ENCODE results near the gene CDK18. TPM values are rescaled to one million over a fixed set of nuclear protein-coding genes. Genes with fewer than 3 reads are reported as not detected.

CDK18 gene
- total and polyA plus RNA-seq, 3 experiments from 2014 or later = 0.43 to 1.6 (median 1.4) TPM

DNA sequence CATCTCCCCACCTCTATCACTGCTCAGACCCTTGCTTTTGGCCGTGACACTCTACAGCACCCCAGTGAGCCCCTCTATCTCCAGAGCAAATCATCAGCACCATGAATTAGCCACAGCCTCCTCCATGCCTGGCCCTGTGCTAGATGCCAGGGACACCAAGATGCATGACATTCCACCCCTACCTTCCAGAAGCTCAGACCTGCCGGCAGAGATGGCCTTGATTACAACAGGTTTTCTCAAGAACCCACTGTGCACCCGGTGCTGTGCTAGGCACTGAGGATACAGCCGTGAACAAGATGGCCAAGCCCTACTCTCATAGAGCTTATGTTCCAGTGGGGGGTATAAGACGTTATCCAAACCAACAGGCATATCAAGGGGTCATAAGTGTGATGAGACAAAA lies 30.6 kb downstream of the CDK18 start:
- DNase-seq = peak in 1 of 5 donors; percentile 25
- Mint-ChIP-seq H3K27ac (peak overlapping the region in 2 of 8 donors; percentile 27 to 38), H3K36me3 (no peaks in the 10 kb centered on the region), H3K4me1 (peaks cover 2 to 8% (median 3%) of the 10 kb centered on the region in 3 donors), H3K4me3 (no peak overlapping the region), H3K9me3 (peaks cover 0 to 2% (median 0%) of the 10 kb centered on the region in 5 donors), H3K27me3 (peaks cover 10 to 22% of the 10 kb centered on the region in 2 donors)
- Histone ChIP-seq H3K27ac (ENCODE audit: low read depth, low read length) (no peak overlapping the region), H3K27me3 (ENCODE audit: insufficient read depth, low read length, poor library complexity, severe bottlenecking) (peaks cover 4% of the 10 kb centered on the region), H3K4me3 (ENCODE audit: low read length) (no peak overlapping the region), H3K4me1 (ENCODE audit: insufficient read depth, low read length) (no peaks in the 10 kb centered on the region), H3K36me3 (ENCODE audit: insufficient read depth, low read length) (no peaks in the 10 kb centered on the region), H3K9me3 (ENCODE audit: low read length) (no peaks in the 10 kb centered on the region)
- ChIA-PET CTCF (interaction anchor here (1.1 to 3.5 kb wide), 2 partner anchors 11 to 199 kb away, joined by 3 to 20 read pairs; no protein-coding TSS in a partner anchor), POLR2A (no interaction called here)

DNA sequence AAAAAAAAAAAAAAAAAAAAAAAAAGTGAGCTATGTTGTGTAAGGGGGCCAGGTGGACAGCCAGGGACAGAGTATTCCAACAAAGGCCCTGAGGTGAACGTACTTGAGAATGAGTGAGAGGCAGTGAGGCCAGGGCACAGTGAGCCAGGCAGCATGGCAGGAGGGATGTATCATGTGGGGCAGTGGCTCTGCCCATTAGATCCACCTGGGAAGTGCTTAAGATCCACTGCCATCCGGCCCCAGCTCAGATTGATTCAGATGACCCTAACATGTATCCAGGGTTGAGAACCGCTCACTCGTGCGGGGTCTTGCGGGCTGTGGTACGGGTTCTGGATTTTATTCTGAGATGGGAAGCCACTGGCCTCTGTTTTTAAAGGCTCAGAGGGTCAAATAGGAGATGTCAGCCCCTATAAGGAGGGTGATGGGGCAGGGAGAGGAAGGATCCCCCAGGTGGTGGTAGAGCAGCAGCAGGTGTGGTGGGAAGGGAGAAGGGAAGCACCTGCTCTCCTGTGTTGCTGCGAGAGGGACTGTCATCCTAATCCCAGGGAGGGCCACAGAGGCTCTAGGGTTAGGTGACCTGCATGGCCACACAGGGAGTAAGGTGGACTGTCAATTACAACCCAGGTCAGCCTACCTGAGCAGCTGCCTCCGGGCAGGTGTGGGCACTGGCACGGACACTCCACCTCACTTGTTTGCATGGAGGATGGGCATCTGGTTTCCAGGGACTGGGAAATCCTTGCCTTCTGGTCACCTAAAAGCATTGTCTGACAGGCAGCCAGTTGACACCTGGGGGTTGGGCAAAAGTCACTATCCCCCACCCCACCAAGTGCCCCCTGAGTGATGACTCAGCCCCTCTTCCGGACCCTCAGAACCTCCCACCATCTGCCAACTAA lies 31.6 kb downstream of the CDK18 start:
- no peaks in the 10 kb centered on the region for H3K36me3 Mint-ChIP-seq
- DNase-seq = peak in 1 of 5 donors; percentile 22
- H3K27me3 ChIP-seq (ENCODE audit: insufficient read depth, low read length, poor library complexity, severe bottlenecking) = peaks cover 4% of the 10 kb centered on the region
- H3K9me3 Mint-ChIP-seq = peaks cover 0 to 2% (median 0%) of the 10 kb centered on the region in 5 donors
- no peaks in the 10 kb centered on the region for H3K9me3 ChIP-seq (ENCODE audit: low read length)
- no peaks in the 10 kb centered on the region for H3K4me1 ChIP-seq (ENCODE audit: insufficient read depth, low read length)
- H3K27ac ChIP-seq (ENCODE audit: low read depth, low read length) = no peak overlapping the region
- ChIA-PET CTCF (interaction anchor here (0.6 to 3.5 kb wide), 3 partner anchors 9 to 139 kb away, joined by 3 to 20 read pairs (median 3); no protein-coding TSS in a partner anchor), POLR2A (no interaction called here)
- H3K4me3 ChIP-seq (ENCODE audit: low read length) = no peak overlapping the region
- peak overlapping the region in 1 of 7 donors; percentile 44 for H3K4me3 Mint-ChIP-seq
- no peaks in the 10 kb centered on the region for H3K36me3 ChIP-seq (ENCODE audit: insufficient read depth, low read length)
- peaks cover 2 to 8% (median 3%) of the 10 kb centered on the region in 3 donors for H3K4me1 Mint-ChIP-seq
- H3K27me3 Mint-ChIP-seq = peaks cover 15 to 26% of the 10 kb centered on the region in 2 donors
- H3K27ac Mint-ChIP-seq = no peak overlapping the region

DNA sequence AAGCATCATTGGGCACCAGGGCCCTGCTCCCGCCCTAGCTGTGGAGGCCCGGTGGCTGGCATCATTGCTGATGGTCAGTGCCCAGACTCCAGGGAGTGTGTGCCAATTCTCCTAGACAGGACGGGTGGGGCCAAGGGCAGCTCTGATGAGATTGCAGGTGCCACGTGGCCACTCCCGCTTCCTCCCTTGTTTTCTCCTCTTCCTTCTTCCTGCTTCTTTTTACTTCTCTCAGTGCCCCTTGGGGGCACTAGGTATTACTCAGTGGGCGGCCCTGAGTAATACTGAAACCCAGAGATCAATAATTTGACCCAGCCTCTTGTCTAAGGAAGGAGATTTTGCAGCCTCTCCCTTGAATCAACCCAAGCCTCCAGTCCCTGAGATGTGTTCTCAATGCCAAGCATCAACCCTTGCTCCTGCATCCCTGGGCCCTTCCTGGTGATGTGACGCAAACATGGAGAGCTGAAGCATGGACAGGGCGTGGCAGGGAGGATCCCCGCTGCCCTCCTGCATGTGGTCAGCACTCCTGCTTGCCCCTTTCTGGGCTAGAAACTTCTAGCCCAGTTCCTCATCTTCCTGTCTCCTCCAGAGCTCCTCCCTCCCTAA lies 32.4 kb downstream of the CDK18 start:
- H3K4me3 ChIP-seq (ENCODE audit: low read length) = no peak overlapping the region
- CTCF ChIA-PET = interaction anchor here (1.2 to 1.6 kb wide), 3 partner anchors 8 to 139 kb away, joined by 3 to 4 read pairs (median 3); no protein-coding TSS in a partner anchor
- Mint-ChIP-seq H3K27me3 (peaks cover 22 to 33% of the 10 kb centered on the region in 2 donors), H3K36me3 (no peaks in the 10 kb centered on the region), H3K27ac (peak overlapping the region in 1 of 8 donors; percentile 42), H3K4me1 (peaks cover 2 to 8% (median 3%) of the 10 kb centered on the region in 3 donors), H3K4me3 (no peak overlapping the region), H3K9me3 (peaks cover 0 to 2% (median 0%) of the 10 kb centered on the region in 5 donors)
- no peaks in the 10 kb centered on the region for H3K4me1 ChIP-seq (ENCODE audit: insufficient read depth, low read length)
- no peak overlapping the region for H3K27ac ChIP-seq (ENCODE audit: low read depth, low read length)
- POLR2A ChIA-PET = no interaction called here
- H3K9me3 ChIP-seq (ENCODE audit: low read length) = no peaks in the 10 kb centered on the region
- peaks cover 4% of the 10 kb centered on the region for H3K27me3 ChIP-seq (ENCODE audit: insufficient read depth, low read length, poor library complexity, severe bottlenecking)
- no peaks in the 10 kb centered on the region for H3K36me3 ChIP-seq (ENCODE audit: insufficient read depth, low read length)
- DNase-seq = peak in 1 of 5 donors; percentile 9

DNA sequence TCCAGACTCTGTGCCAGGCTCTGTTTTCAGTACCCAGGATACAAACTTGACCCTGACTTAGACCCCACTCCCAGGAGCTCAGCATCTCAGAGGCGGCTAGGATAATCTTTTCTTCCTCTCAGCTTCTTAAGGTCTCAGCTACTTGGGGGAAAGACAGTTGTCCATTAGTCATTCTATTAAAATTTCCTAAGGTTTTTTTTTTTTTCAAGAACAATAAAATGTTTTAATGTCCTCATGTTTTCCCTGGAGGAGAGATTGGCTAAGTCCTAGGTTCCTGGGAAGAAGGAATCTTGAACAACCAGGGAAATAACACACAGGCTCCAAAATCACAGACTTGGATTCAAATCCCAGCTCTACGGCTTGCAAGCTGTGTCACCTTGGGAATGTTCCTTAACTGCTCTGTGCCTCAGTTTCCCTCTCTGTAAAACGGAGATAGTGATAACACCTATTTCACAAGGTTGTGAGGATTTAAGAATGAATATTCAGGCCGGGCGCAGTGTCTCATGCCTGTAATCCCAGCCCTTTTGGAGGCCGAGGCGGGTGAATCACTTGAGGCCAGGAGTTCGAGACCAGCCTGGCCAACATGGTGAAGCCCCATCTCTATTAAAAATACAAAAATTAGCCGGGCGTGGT lies 33.0 kb downstream of the CDK18 start:
- Mint-ChIP-seq H3K9me3 (peaks cover 0 to 2% (median 0%) of the 10 kb centered on the region in 5 donors), H3K27ac (no peak overlapping the region)
- H3K27me3 ChIP-seq (ENCODE audit: insufficient read depth, low read length, poor library complexity, severe bottlenecking) = peaks cover 4% of the 10 kb centered on the region

DNA sequence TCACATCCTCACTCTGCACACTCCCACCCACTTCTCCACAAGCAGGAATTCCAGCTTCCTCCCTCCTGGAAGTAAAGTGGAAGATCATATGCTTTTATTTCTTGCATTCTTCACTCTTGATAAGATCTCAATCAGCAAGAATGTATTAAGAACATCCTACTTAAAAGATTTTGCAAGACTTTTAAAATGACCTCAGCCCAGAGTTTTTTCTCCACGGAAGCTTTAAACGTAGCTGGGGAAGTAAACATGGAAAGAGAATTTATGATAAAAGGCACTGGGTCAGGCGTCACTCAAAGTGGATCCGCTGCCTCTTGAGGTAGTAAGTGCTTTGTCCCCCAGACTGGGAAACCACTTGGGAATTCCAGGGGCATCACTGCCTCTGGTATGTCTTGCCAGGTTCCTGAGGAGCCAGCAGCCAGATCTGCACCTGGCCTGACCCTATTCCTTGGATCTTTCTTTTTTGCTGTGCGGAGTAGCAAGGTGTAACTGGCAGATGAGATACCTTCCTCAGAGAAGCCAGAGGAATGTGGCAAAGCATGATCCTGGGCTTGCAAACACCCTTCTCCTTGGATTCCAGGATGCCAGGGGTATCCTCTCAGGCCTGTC lies 33.9 kb downstream of the CDK18 start:
- H3K9me3 Mint-ChIP-seq = peaks cover 0 to 2% (median 0%) of the 10 kb centered on the region in 5 donors
- Histone ChIP-seq H3K36me3 (ENCODE audit: insufficient read depth, low read length) (no peaks in the 10 kb centered on the region), H3K27ac (ENCODE audit: low read depth, low read length) (no peak overlapping the region), H3K9me3 (ENCODE audit: low read length) (no peaks in the 10 kb centered on the region), H3K27me3 (ENCODE audit: insufficient read depth, low read length, poor library complexity, severe bottlenecking) (peaks cover 4% of the 10 kb centered on the region), H3K4me1 (ENCODE audit: insufficient read depth, low read length) (no peaks in the 10 kb centered on the region), H3K4me3 (ENCODE audit: low read length) (no peak overlapping the region)
- peaks cover 33 to 43% of the 10 kb centered on the region in 2 donors for H3K27me3 Mint-ChIP-seq
- no peaks in the 10 kb centered on the region for H3K36me3 Mint-ChIP-seq
- H3K4me3 Mint-ChIP-seq = no peak overlapping the region
- ChIA-PET CTCF (interaction anchor here (0.8 to 1.6 kb wide), 3 partner anchors 9 to 53 kb away, joined by 3 to 4 read pairs (median 3); no protein-coding TSS in a partner anchor), POLR2A (interaction anchor here (0.6 kb wide), 1 partner anchor 52 kb away, joined by 3 read pairs; no protein-coding TSS in a partner anchor)
- no peak overlapping the region for H3K27ac Mint-ChIP-seq
- H3K4me1 Mint-ChIP-seq = peaks cover 2 to 8% (median 3%) of the 10 kb centered on the region in 3 donors
- DNase-seq = no peak

More for the DNA sequence above, 33.0 kb downstream of the CDK18 start:
- DNase-seq = no peak
- Histone ChIP-seq H3K36me3 (ENCODE audit: insufficient read depth, low read length) (no peaks in the 10 kb centered on the region), H3K4me3 (ENCODE audit: low read length) (no peak overlapping the region), H3K9me3 (ENCODE audit: low read length) (no peaks in the 10 kb centered on the region), H3K4me1 (ENCODE audit: insufficient read depth, low read length) (no peaks in the 10 kb centered on the region), H3K27ac (ENCODE audit: low read depth, low read length) (no peak overlapping the region)
- CTCF ChIA-PET = interaction anchor here (0.8 to 1.6 kb wide), 3 partner anchors 8 to 54 kb away, joined by 3 to 4 read pairs (median 3); no protein-coding TSS in a partner anchor
- no peaks in the 10 kb centered on the region for H3K36me3 Mint-ChIP-seq
- H3K4me1 Mint-ChIP-seq = peaks cover 2 to 8% (median 3%) of the 10 kb centered on the region in 3 donors
- peaks cover 28 to 39% of the 10 kb centered on the region in 2 donors for H3K27me3 Mint-ChIP-seq
- POLR2A ChIA-PET = interaction anchor here (0.6 kb wide), 1 partner anchor 52 kb away, joined by 3 read pairs; no protein-coding TSS in a partner anchor
- H3K4me3 Mint-ChIP-seq = no peak overlapping the region

DNA sequence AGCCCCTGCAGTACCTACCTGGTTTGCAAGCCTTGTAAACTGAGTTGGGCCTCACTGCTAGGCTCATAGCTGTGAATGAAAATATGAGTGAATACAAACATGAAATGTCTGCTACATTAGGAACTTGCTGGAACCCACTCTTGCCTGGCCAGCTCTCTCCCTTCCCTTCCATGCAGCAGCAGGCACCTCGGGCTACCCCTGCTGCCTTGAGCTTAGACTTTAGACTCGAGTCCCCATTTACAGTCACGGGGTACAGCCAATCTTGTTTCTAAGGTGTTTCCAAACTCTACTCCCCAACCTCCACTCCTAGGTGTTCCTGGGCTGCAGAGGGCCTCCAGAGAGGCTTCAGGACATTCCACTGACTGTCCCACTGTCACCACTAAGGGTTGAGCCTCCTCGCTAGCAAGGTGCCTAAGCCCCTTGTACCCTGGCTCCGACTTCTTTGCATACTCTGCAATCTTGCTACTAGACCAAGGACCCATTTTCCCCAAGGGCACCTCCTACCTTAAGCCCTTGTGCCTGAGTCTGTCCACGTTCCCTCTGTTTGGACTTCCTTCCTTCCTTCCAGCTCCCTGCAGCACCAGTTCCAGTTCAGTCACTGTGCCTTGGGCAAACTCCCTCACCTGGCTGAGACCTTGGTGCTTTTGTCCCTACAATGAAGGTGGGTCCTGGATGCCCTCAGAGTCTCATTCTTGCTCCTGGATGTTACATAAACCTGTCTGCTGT lies 36.9 kb downstream of the CDK18 start:
- Mint-ChIP-seq H3K9me3 (peaks cover 0 to 2% (median 0%) of the 10 kb centered on the region in 5 donors), H3K36me3 (no peaks in the 10 kb centered on the region), H3K27me3 (peaks cover 51 to 63% of the 10 kb centered on the region in 2 donors), H3K4me3 (no peak overlapping the region), H3K4me1 (peaks cover 2 to 8% (median 3%) of the 10 kb centered on the region in 3 donors), H3K27ac (peak overlapping the region in 3 of 8 donors; percentile 41 to 69 (median 43))
- Histone ChIP-seq H3K27me3 (ENCODE audit: insufficient read depth, low read length, poor library complexity, severe bottlenecking) (peaks cover 7% of the 10 kb centered on the region), H3K27ac (ENCODE audit: low read depth, low read length) (no peak overlapping the region), H3K36me3 (ENCODE audit: insufficient read depth, low read length) (no peaks in the 10 kb centered on the region), H3K9me3 (ENCODE audit: low read length) (no peaks in the 10 kb centered on the region), H3K4me3 (ENCODE audit: low read length) (no peak overlapping the region), H3K4me1 (ENCODE audit: insufficient read depth, low read length) (no peaks in the 10 kb centered on the region)
- CTCF ChIA-PET = interaction anchor here (0.9 to 1.3 kb wide), 2 partner anchors 12 to 17 kb away, joined by 3 to 5 read pairs; no protein-coding TSS in a partner anchor
- DNase-seq = no peak
- POLR2A ChIA-PET = no interaction called here

DNA sequence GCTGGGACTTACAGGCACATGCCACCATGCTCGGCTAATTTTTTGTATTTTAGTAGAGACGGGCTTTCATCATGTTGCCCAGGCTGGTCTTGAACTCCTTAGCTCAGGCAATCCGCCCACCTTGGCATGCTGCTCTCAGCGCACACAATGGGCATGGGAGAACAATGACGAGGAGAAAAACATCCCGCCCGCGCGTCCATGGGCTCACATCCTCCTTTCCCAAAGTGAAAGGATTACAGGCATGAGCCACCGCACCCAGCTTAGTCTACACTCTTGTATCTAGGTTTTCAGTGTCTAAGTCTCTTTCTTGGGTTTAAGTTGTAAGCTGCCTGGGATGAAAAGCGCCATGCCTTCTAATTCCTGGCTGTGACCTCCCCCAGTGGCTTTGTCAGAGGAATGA lies 37.9 kb downstream of the CDK18 start:
- no peak overlapping the region for H3K27ac ChIP-seq (ENCODE audit: low read depth, low read length)
- POLR2A ChIA-PET = no interaction called here
- no peaks in the 10 kb centered on the region for H3K4me1 ChIP-seq (ENCODE audit: insufficient read depth, low read length)
- DNase-seq = no peak
- H3K27ac Mint-ChIP-seq = no peak overlapping the region
- H3K4me3 ChIP-seq (ENCODE audit: low read length) = no peak overlapping the region
- CTCF ChIA-PET = interaction anchor here (0.8 kb wide), 1 partner anchor 13 kb away, joined by 3 read pairs; no protein-coding TSS in a partner anchor
- H3K36me3 ChIP-seq (ENCODE audit: insufficient read depth, low read length) = no peaks in the 10 kb centered on the region
- H3K9me3 Mint-ChIP-seq = no peaks in the 10 kb centered on the region
- peaks cover 0 to under 1% (median 0%) of the 10 kb centered on the region in 3 donors for H3K4me1 Mint-ChIP-seq
- no peaks in the 10 kb centered on the region for H3K9me3 ChIP-seq (ENCODE audit: low read length)
- peaks cover 4% of the 10 kb centered on the region for H3K27me3 ChIP-seq (ENCODE audit: insufficient read depth, low read length, poor library complexity, severe bottlenecking)
- no peaks in the 10 kb centered on the region for H3K36me3 Mint-ChIP-seq
- peaks cover 53 to 63% of the 10 kb centered on the region in 2 donors for H3K27me3 Mint-ChIP-seq
- H3K4me3 Mint-ChIP-seq = no peak overlapping the region
